ENCODE data around the gene CREB3. TPM values are rescaled to one million over a fixed set of nuclear protein-coding genes. Genes with fewer than 3 reads are reported as not detected.

CREB3 gene
- polyA plus RNA-seq, 1 donor from 2014 or later = 88.4 TPM

GRCh38 chr9:35702696-35703095, 29.8 kb upstream of the CREB3 start:
- TF ChIP-seq MXI1 (conservative IDR thresholded peaks at IDR 0.05; ENCODE audit: poor library complexity, severe bottlenecking) (no peak), RAD21 (conservative IDR thresholded peaks at IDR 0.05) (no peak), EZH2 (IDR thresholded peaks at IDR 0.05; ENCODE audit: borderline replicate concordance, insufficient read depth, low read length, poor library complexity, severe bottlenecking) (no peak), SMC3 (conservative IDR thresholded peaks at IDR 0.05; ENCODE audit: poor library complexity) (no peak), REST (IDR thresholded peaks at IDR 0.05; ENCODE audit: borderline replicate concordance) (no peak), CTCF (IDR thresholded peaks at IDR 0.05; ENCODE audit: poor library complexity, severe bottlenecking) (no peak), POLR2AphosphoS5 (IDR thresholded peaks at IDR 0.05) (no peak), EP300 (conservative IDR thresholded peaks at IDR 0.05; ENCODE audit: poor library complexity, severe bottlenecking) (no peak), TAF1 (IDR thresholded peaks at IDR 0.05; ENCODE audit: low read depth) (no peak)
- Histone ChIP-seq H3K4me3 (ENCODE audit: low read length) (no peak overlapping the region), H3K9me3 (ENCODE audit: low read length) (no peaks in the 10 kb centered on the region), H3K79me2 (replicated peaks; ENCODE audit: insufficient read depth, low read length) (no peaks in the 10 kb centered on the region), H3K36me3 (ENCODE audit: insufficient read depth, low read length) (no peaks in the 10 kb centered on the region), H3K9ac (ENCODE audit: low read length) (no peak overlapping the region), H3K27me3 (ENCODE audit: insufficient read depth, low read depth, low read length) (no peaks in the 10 kb centered on the region), H3F3A (ENCODE audit: insufficient read depth, low read length, poor library complexity, severe bottlenecking) (no peaks in the 10 kb centered on the region), H3K4me2 (ENCODE audit: low read length) (no peak overlapping the region), H4K20me1 (ENCODE audit: insufficient read depth) (no peaks in the 10 kb centered on the region), H3K27ac (ENCODE audit: low read length) (no peak overlapping the region), H2AFZ (ENCODE audit: low read depth, low read length) (no peak overlapping the region), H3K9me2 (ENCODE audit: insufficient read depth, low read length) (no peaks in the 10 kb centered on the region)

- H3F3A ChIP-seq (ENCODE audit: insufficient read depth, low read length, poor library complexity, severe bottlenecking) = no peaks in the 10 kb centered on the region
- H3K4me3 ChIP-seq (ENCODE audit: low read length) = no peak overlapping the region
- no peaks in the 10 kb centered on the region for H3K27me3 ChIP-seq (ENCODE audit: insufficient read depth, low read depth, low read length)
- TF ChIP-seq EP300 (conservative IDR thresholded peaks at IDR 0.05; ENCODE audit: poor library complexity, severe bottlenecking) = no peak
- no peak for TF ChIP-seq EZH2 (IDR thresholded peaks at IDR 0.05; ENCODE audit: borderline replicate concordance, insufficient read depth, low read length, poor library complexity, severe bottlenecking)
- TF ChIP-seq POLR2AphosphoS5 (IDR thresholded peaks at IDR 0.05) = no peak
- no peak for TF ChIP-seq CTCF (IDR thresholded peaks at IDR 0.05; ENCODE audit: poor library complexity, severe bottlenecking)
- no peak for TF ChIP-seq SMC3 (conservative IDR thresholded peaks at IDR 0.05; ENCODE audit: poor library complexity)
- TF ChIP-seq RAD21 (conservative IDR thresholded peaks at IDR 0.05) = no peak
- no peak for TF ChIP-seq MXI1 (conservative IDR thresholded peaks at IDR 0.05; ENCODE audit: poor library complexity, severe bottlenecking)
- no peak for TF ChIP-seq TAF1 (IDR thresholded peaks at IDR 0.05; ENCODE audit: low read depth)
- no peak for TF ChIP-seq REST (IDR thresholded peaks at IDR 0.05; ENCODE audit: borderline replicate concordance)
- H3K79me2 ChIP-seq (replicated peaks; ENCODE audit: insufficient read depth, low read length) = no peaks in the 10 kb centered on the region
- H3K4me2 ChIP-seq (ENCODE audit: low read length) = no peak overlapping the region
- H3K36me3 ChIP-seq (ENCODE audit: insufficient read depth, low read length) = peaks cover 5% of the 10 kb centered on the region
- no peaks in the 10 kb centered on the region for H3K9me3 ChIP-seq (ENCODE audit: low read length)
- no peak overlapping the region for H3K27ac ChIP-seq (ENCODE audit: low read length)
- H3K9me2 ChIP-seq (ENCODE audit: insufficient read depth, low read length) = no peaks in the 10 kb centered on the region
- H2AFZ ChIP-seq (ENCODE audit: low read depth, low read length) = no peak overlapping the region
- H4K20me1 ChIP-seq (ENCODE audit: insufficient read depth) = no peaks in the 10 kb centered on the region
- H3K9ac ChIP-seq (ENCODE audit: low read length) = no peak overlapping the region
These were observed 28.4 kb upstream of the CREB3 start for GRCh38 chr9:35703906-35704672.

All from neural cell (in vitro differentiated cells).